Panc1 (cell line): Measurements from ENCODE around the gene PBRM1. TPM values are rescaled to one million over a fixed set of nuclear protein-coding genes. Genes with fewer than 3 reads are reported as not detected.

Experiments used
- ATAC-seq: fragments of 200-7000 bp; cut with Tn5 transposase; 2 replicates; pipeline ENCODE4 v1.9.1; 2020; ENCODE audit warnings: mild to moderate bottlenecking, moderate library complexity
- BruUV-seq: library from RNA; stranded (reverse); fragments of 400-500 nt; replicated peaks from 2 replicates; lab custom pipeline; 2021; lab: Mats Ljungman, UMichigan
- CTCF ChIA-PET: fragments of 300-600 bp; sonication (Branson Sonifier 250); formaldehyde crosslinking; loops from one replicate; lab custom pipeline; 2022; ENCODE audit warnings: antibody characterized with exemption; lab: Charles Lee
- POLR2A ChIA-PET: fragments of 300-600 bp; sonication (Branson Sonifier 250); formaldehyde crosslinking; loops from one replicate; lab custom pipeline; 2022; ENCODE audit warnings: antibody characterized with exemption; lab: Charles Lee
- DNase-seq: peaks from one replicate; pipeline ENCODE4 v3.0.0-alpha.2; 2010; ENCODE audit warnings: low read depth, low spot score
- H3K27ac ChIP-seq: 2 replicates; pipeline ENCODE4 v1.5.1; 2011; ENCODE audit warnings: mild to moderate bottlenecking, low read length, inconsistent platforms
- H3K27me3 ChIP-seq: fragments of 200-500 bp; sonication (Bioruptor generic); 2 replicates; pipeline ENCODE4 v1.6.0; 2014; ENCODE audit warnings: low read length, inconsistent platforms; ENCODE audit not compliant: control insufficient read depth, insufficient read depth
- H3K36me3 ChIP-seq: fragments of 200-500 bp; sonication (Bioruptor generic); 2 replicates; pipeline ENCODE4 v1.5.1; 2014; ENCODE audit warnings: inconsistent platforms, mild to moderate bottlenecking, low read length, moderate library complexity; ENCODE audit not compliant: control insufficient read depth, insufficient read depth
- H3K4me1 ChIP-seq: 2 replicates; pipeline ENCODE4 v1.5.1; 2011; ENCODE audit warnings: inconsistent platforms, mild to moderate bottlenecking, low read length, moderate library complexity; ENCODE audit not compliant: control insufficient read depth, insufficient read depth
- H3K4me3 ChIP-seq, 2 experiments: 2 replicates each; pipeline ENCODE4 v1.5.1; 2011 to 2012; ENCODE audit warnings: low read depth in 2 of 2, low read length in 2 of 2, mild to moderate bottlenecking in 2 of 2, inconsistent platforms in 1 of 2, moderate library complexity in 1 of 2
- H3K9me3 ChIP-seq: fragments of 200-500 bp; sonication (Bioruptor generic); 2 replicates; pipeline ENCODE4 v1.5.1; 2014; ENCODE audit warnings: low read depth, mild to moderate bottlenecking, inconsistent platforms, low read length, moderate library complexity; ENCODE audit not compliant: control insufficient read depth, insufficient read depth
- CTCF ChIP-seq: fragments of 450-650 bp; IDR thresholded peaks from 2 replicates; pipeline ENCODE4 v1.5.1; 2017; ENCODE audit warnings: mild to moderate bottlenecking
- POLR2AphosphoS5 ChIP-seq: IDR thresholded peaks from 2 replicates; pipeline ENCODE4 v1.6.1; 2012; ENCODE audit warnings: mild to moderate bottlenecking, low read depth, low read length, moderate library complexity
- REST ChIP-seq, 2 experiments: IDR thresholded peaks; 2 replicates each; pipeline ENCODE4 v1.6.1; 2011 to 2012; ENCODE audit warnings: low read depth in 2 of 2, control low read depth in 1 of 2, low read length in 1 of 2, mild to moderate bottlenecking in 1 of 2, moderate library complexity in 1 of 2; ENCODE audit not compliant: insufficient read depth in 1 of 2
- SIN3A ChIP-seq: IDR thresholded peaks from 2 replicates; pipeline ENCODE4 v1.6.1; 2012; ENCODE audit warnings: low read depth, mild to moderate bottlenecking, low read length, moderate library complexity, borderline replicate concordance; ENCODE audit not compliant: insufficient read depth
- TCF7L2 ChIP-seq: IDR thresholded peaks from 2 replicates; pipeline ENCODE4 v1.6.1; 2011; ENCODE audit warnings: mild to moderate bottlenecking, low read depth, low read length, inconsistent platforms
- in situ Hi-C: cut with HindIII; loops from 2 replicates; pipeline ENCODE4 v1.10.0; 2016; ENCODE audit warnings: low sequenced_read_pairs, low pct_unique_long_range_greater_than_20kb
- intact Hi-C: fragments of 100-400 bp; cut with micrococcal nuclease; formaldehyde crosslinking; loops from one replicate; pipeline ENCODE4 v1.10.0; 2022; ENCODE audit not compliant: unreplicated experiment
- total RNA-seq: library from RNA; stranded (reverse); gene quantifications from one replicate; pipeline ENCODE4 v1.2.1, GENCODE V29; 2021; ENCODE audit not compliant: unreplicated experiment

The PBRM1 gene
- total RNA-seq, 1 experiment from 2014 or later: 43.5 TPM

- POLR2A ChIA-PET: no interaction called here
- Histone ChIP-seq H3K4me3 (no peak overlapping the region), H3K36me3 (peaks cover 21% of the 10 kb centered on the region), H3K4me1 (no peaks in the 10 kb centered on the region), H3K9me3 (no peaks in the 10 kb centered on the region), H3K27me3 (no peaks in the 10 kb centered on the region), H3K27ac (no peak overlapping the region)
- in situ Hi-C loops (no loop called here), intact Hi-C loops (no loop called here)
- TSS peak; percentile 24 for BruUV-seq
- TF ChIP-seq CTCF (no peak), REST (IDR thresholded peaks at IDR 0.05; ENCODE audit: insufficient read depth in 1 of 2, low read depth in 2 of 2, low read length in 1 of 2) (no peak), TCF7L2 (no peak), POLR2AphosphoS5 (no peak), SIN3A (no peak)
- CTCF ChIA-PET: no interaction called here
- no peak for DNase-seq
- no peak for ATAC-seq
Observed at GRCh38 chr3:52625041-52625440, 60.7 kb downstream of the PBRM1 start.

- intact Hi-C loops: no loop called here
- no peaks in the 10 kb centered on the region for H3K4me1 ChIP-seq
- H3K27ac ChIP-seq: no peak overlapping the region
- CTCF ChIA-PET: no interaction called here
- in situ Hi-C loops: no loop called here
- TF ChIP-seq TCF7L2 (no peak), REST (IDR thresholded peaks at IDR 0.05; ENCODE audit: insufficient read depth in 1 of 2, low read depth in 2 of 2, low read length in 1 of 2) (no peak), CTCF (no peak), POLR2AphosphoS5 (no peak), SIN3A (no peak)
- POLR2A ChIA-PET: no interaction called here
- H3K36me3 ChIP-seq: peaks cover 17% of the 10 kb centered on the region
- DNase-seq (no peak), ATAC-seq (no peak)
- H3K9me3 ChIP-seq: no peaks in the 10 kb centered on the region
- no peaks in the 10 kb centered on the region for H3K27me3 ChIP-seq
- no peak overlapping the region for H3K4me3 ChIP-seq
- BruUV-seq: no TSS peak
Observed at GRCh38 chr3:52623234-52623792, 62.4 kb downstream of the PBRM1 start.
